Endothelial cell of umbilical vein (primary cell): Measurements from ENCODE around the gene NRXN3. TPM values are rescaled to one million over a fixed set of nuclear protein-coding genes. Genes with fewer than 3 reads are reported as not detected.
A peak's percentile ranks its signal among the peaks of the same experiment; 100 is the strongest.

Experiments
- BruUV-seq: library from RNA; stranded (reverse); fragments of 400-500 nt; replicated peaks from 2 replicates; lab custom pipeline; 2021; lab: Mats Ljungman, UMichigan
- CTCF ChIA-PET: fragments of 300-600, 350-600 bp; sonication (Branson Sonifier 250); formaldehyde crosslinking; loops from one replicate; lab custom pipeline; 2021; ENCODE audit warnings: antibody characterized with exemption, inconsistent platforms; lab: Charles Lee
- POLR2A ChIA-PET: fragments of 300-600, 350-600 bp; sonication (Branson Sonifier 250); formaldehyde crosslinking; loops from one replicate; lab custom pipeline; 2021; ENCODE audit warnings: antibody characterized with exemption, inconsistent platforms; lab: Charles Lee
- DNase-seq: peaks from one replicate; pipeline ENCODE4 v3.0.0-alpha.2; 2011; ENCODE audit warnings: low read depth, low spot score
- FAIRE-seq: peaks from 2 replicates; lab custom pipeline; 2011; peaks lifted over from hg19 to GRCh38; lab: Jason Lieb, UNC
- H2AFZ ChIP-seq: 2 replicates; pipeline ENCODE4 v1.6.0; 2012; ENCODE audit warnings: low read depth, low read length, control low read depth, inconsistent platforms
- H3K27ac ChIP-seq: 2 replicates; pipeline ENCODE4 v1.5.1; 2011; ENCODE audit warnings: low read depth, mild to moderate bottlenecking, control low read depth, low read length, moderate library complexity; ENCODE audit not compliant: insufficient read depth
- H3K27me3 ChIP-seq, 2 experiments: 2 replicates each; pipeline versions ENCODE4 v1.6.0 to v1.6.1; 2011; ENCODE audit warnings: low read length in 2 of 2, mixed read lengths in 1 of 2; ENCODE audit not compliant: control insufficient read depth in 2 of 2, insufficient read depth in 2 of 2
- H3K36me3 ChIP-seq, 2 experiments: 2 replicates in 1 of 2; 3 replicates in 1 of 2; pipeline ENCODE4 v1.5.1; 2011; ENCODE audit warnings: low read length in 2 of 2, mild to moderate bottlenecking in 1 of 2, moderate library complexity in 1 of 2; ENCODE audit not compliant: control insufficient read depth in 2 of 2, insufficient read depth in 2 of 2; ENCODE audit errors: extremely low read depth in 1 of 2
- H3K4me1 ChIP-seq: 3 replicates; pipeline ENCODE4 v1.5.1; 2011; ENCODE audit warnings: mild to moderate bottlenecking, low read length; ENCODE audit not compliant: control insufficient read depth, insufficient read depth; ENCODE audit errors: extremely low read depth
- H3K4me2 ChIP-seq: 2 replicates; pipeline ENCODE4 v1.6.1; 2011; ENCODE audit warnings: low read length, control low read depth, mixed read lengths; ENCODE audit not compliant: insufficient read depth
- H3K4me3 ChIP-seq, 3 experiments: fragments of 200-600 bp in 1 of 3; sonication (generic), shearing (Covaris generic) in 1 of 3; replicated peaks in 1 of 3; 2 replicates each; pipeline ENCODE4 v1.5.1; 2011 to 2016; ENCODE audit warnings: control low read depth in 3 of 3, low read length in 3 of 3, mild to moderate bottlenecking in 2 of 3, inconsistent platforms in 1 of 3, low read depth in 1 of 3, moderate library complexity in 1 of 3; ENCODE audit not compliant: insufficient read depth in 1 of 3
- H3K79me2 ChIP-seq: 2 replicates; pipeline ENCODE4 v1.6.0; 2012; ENCODE audit warnings: low read length, inconsistent platforms; ENCODE audit not compliant: control insufficient read depth, insufficient read depth
- H3K9ac ChIP-seq: replicated peaks from 2 replicates; pipeline ENCODE3; 2011; ENCODE audit warnings: low read length, control low read depth; ENCODE audit not compliant: insufficient read depth; ENCODE audit errors: extremely low read depth
- H3K9me1 ChIP-seq: replicated peaks from 3 replicates; pipeline ENCODE4 v1.6.0; 2011; ENCODE audit warnings: mild to moderate bottlenecking, low read length; ENCODE audit not compliant: control insufficient read depth, insufficient read depth; ENCODE audit errors: extremely low read depth
- H3K9me3 ChIP-seq: replicated peaks from 2 replicates; pipeline ENCODE4 v1.5.1; 2012; ENCODE audit warnings: low read length, inconsistent platforms; ENCODE audit not compliant: control insufficient read depth, insufficient read depth
- H4K20me1 ChIP-seq: replicated peaks from 2 replicates; pipeline ENCODE3; 2011; ENCODE audit warnings: mild to moderate bottlenecking, low read length; ENCODE audit not compliant: control insufficient read depth, insufficient read depth; ENCODE audit errors: extremely low read depth
- FOS ChIP-seq: IDR thresholded peaks from 2 replicates; pipeline ENCODE4 v1.6.1; 2011; ENCODE audit warnings: mild to moderate bottlenecking, low read length, moderate library complexity, borderline replicate concordance; ENCODE audit not compliant: insufficient read depth
- GATA2 ChIP-seq: IDR thresholded peaks from 2 replicates; pipeline ENCODE4 v1.7.0; 2011; ENCODE audit warnings: low read depth, mild to moderate bottlenecking, moderate library complexity, mixed read lengths, low read length; ENCODE audit not compliant: insufficient read length, insufficient read depth
- JUN ChIP-seq: IDR thresholded peaks from 2 replicates; pipeline ENCODE4 v1.6.1; 2011; ENCODE audit warnings: borderline replicate concordance, low read depth; ENCODE audit not compliant: insufficient read length, insufficient read depth
- MYC ChIP-seq: IDR thresholded peaks from one replicate; pipeline ENCODE4 v1.6.1; 2011; ENCODE audit warnings: mild to moderate bottlenecking, low read depth, low read length
- POLR2A ChIP-seq: IDR thresholded peaks from 2 replicates; pipeline ENCODE4 v1.6.1; 2012; ENCODE audit warnings: low read depth, mild to moderate bottlenecking, control low read depth, low read length
- POLR2AphosphoS5 ChIP-seq: IDR thresholded peaks from 2 replicates; pipeline ENCODE4 v1.6.1; 2012; ENCODE audit warnings: low read depth, mild to moderate bottlenecking, control low read depth, low read length, moderate library complexity; ENCODE audit not compliant: insufficient read depth
- dilution Hi-C: fragments of 300-500 bp; cut with MboI; formaldehyde crosslinking; loops from one replicate; pipeline ENCODE4 v1.15.0; 2019; ENCODE audit warnings: low sequenced_read_pairs; ENCODE audit not compliant: extremely low pct_ligation_motif_present
- intact Hi-C: fragments of 100-400 bp; cut with micrococcal nuclease; formaldehyde crosslinking; loops from one replicate; pipeline ENCODE4 v1.10.0; 2022
- polyA plus RNA-seq, 4 experiments: library from polyadenylated mRNA; depleted of rRNA in 3 of 4; stranded (reverse) in 3 of 4; unstranded in 1 of 4; fragments of >200 nt; gene quantifications; 2 replicates each; pipeline versions ENCODE4 v1.2.1 to v1.2.3, GENCODE V29; 2011 to 2012; ENCODE audit warnings: missing spikeins in 1 of 4
- total RNA-seq: library from RNA; stranded (reverse); gene quantifications from 2 replicates; pipeline ENCODE4 v1.2.3, GENCODE V29; 2021
- TF ChIP-seq, protein P1 (sequence below): IDR thresholded peaks from 2 replicates; pipeline ENCODE4 v1.6.1; 2011; ENCODE audit not compliant: insufficient read depth, insufficient read length

NRXN3 gene
- total and polyA plus RNA-seq, 2 donors (not counting 3 experiments of a cell fraction or from before 2014, with no cell fraction given), result 0.72 to 4.2 TPM

DNA sequence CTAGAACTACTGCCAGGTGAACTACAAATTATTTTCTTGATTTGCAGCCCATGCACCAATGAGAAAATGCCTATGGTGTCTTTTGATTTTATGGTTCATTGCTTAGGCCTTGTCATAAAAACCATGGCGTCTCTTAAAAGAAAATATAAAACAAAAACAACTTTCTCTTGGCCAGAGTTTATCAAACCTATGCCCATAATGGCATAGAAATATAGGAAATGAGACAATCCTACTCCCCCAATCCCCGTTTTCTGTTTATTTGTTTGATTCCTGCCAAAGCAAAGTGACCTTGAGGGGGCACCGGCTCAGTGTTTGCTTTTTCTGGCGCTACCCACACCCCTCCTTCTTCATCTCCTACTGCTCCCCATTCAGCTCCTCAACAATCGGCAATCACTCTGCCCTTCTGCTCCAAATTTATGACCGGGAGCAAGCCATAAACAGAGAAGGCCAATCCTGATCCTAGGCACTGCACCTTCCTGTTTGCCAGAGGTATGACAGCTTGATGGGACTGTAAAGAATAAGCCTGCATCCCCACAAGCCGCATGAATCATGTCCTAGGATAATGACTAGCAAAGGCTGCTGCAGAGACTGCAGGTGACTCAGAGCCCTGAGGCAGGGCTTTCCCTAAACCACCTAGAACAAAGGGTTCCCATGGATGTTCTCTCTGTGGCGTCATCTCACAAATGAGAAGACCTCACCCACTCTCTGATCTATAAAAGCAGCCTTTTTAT, 874.9 kb downstream of the NRXN3 start:
- BruUV-seq, result TSS peak; percentile 76
- ChIA-PET POLR2A (no interaction called here), CTCF (interaction anchor here (0.6 to 1.4 kb wide), 2 partner anchors 15 to 111 kb away, joined by 3 read pairs; no protein-coding TSS in a partner anchor)
- Histone ChIP-seq H2AFZ (peak overlapping the region; percentile 93), H3K9ac (peak overlapping the region; percentile 61), H3K27me3 (no peaks in the 10 kb centered on the region), H4K20me1 (no peaks in the 10 kb centered on the region), H3K27ac (peak overlapping the region; percentile 82), H3K36me3 (no peaks in the 10 kb centered on the region), H3K4me2 (peak overlapping the region; percentile 63), H3K4me3 (peak overlapping the region in 1 of 3 experiments; percentile 18), H3K9me1 (no peaks in the 10 kb centered on the region), H3K9me3 (no peaks in the 10 kb centered on the region), H3K79me2 (no peaks in the 10 kb centered on the region), H3K4me1 (peaks cover 14% of the 10 kb centered on the region)
- TF ChIP-seq MYC (no peak), FOS (peak; percentile 98), GATA2 (peak; percentile 64), POLR2A (no peak), JUN (peak; percentile 66), POLR2AphosphoS5 (peak; percentile 42)
- TF ChIP-seq, protein P1, sequence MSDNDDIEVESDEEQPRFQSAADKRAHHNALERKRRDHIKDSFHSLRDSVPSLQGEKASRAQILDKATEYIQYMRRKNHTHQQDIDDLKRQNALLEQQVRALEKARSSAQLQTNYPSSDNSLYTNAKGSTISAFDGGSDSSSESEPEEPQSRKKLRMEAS, result no peak
- FAIRE-seq (peak; percentile 68), DNase-seq (peak; percentile 86)
- intact Hi-C loops (loop anchor here (1.0 to 2.0 kb wide), 4 partner anchors 34 to 122 kb away; no protein-coding TSS in a partner anchor), dilution Hi-C loops (no loop called here)
